Uterus (tissue), 4 donors: ENCODE data around the gene CYP27C1. TPM values are rescaled to one million over a fixed set of nuclear protein-coding genes. Genes with fewer than 3 reads are reported as not detected.

ENCODE experiments used
- DNase-seq, 2 donors: peaks; one replicate each; pipeline ENCODE4 v3.0.0-alpha.2; 2019 to 2020
- H3K27ac ChIP-seq, 2 donors: fragments of 200-600 bp; sonication (generic); 1 replicate in 1 of 2; 2 replicates in 1 of 2; pipeline ENCODE4 v1.5.1; 2016 to 2018
- H3K27me3 ChIP-seq, 2 donors: fragments of 200-600 bp; sonication (generic); one replicate each; pipeline ENCODE4 v1.5.1; 2018 to 2019; ENCODE audit warnings: control low read depth in 1 of 2
- H3K36me3 ChIP-seq, 2 donors: fragments of 200-600 bp; sonication (generic); one replicate each; pipeline ENCODE4 v1.5.1; 2019; ENCODE audit warnings: control low read depth in 1 of 2
- H3K4me1 ChIP-seq, 2 donors: fragments of 200-600 bp; sonication (generic); one replicate each; pipeline ENCODE4 v1.5.1; 2018 to 2019; ENCODE audit warnings: control low read depth in 1 of 2
- H3K4me3 ChIP-seq, 2 donors: fragments of 200-600 bp; sonication (generic); 1 replicate in 1 of 2; 2 replicates in 1 of 2; pipeline ENCODE4 v1.5.1; 2018 to 2019; ENCODE audit warnings: mild to moderate bottlenecking in 1 of 2
- H3K9me3 ChIP-seq, 2 donors: fragments of 200-600 bp; sonication (generic); one replicate each; pipeline ENCODE4 v1.5.1; 2019; ENCODE audit warnings: control low read depth in 1 of 2
- CTCF ChIP-seq, 4 experiments: fragments of 200-600 bp in 2 of 4; fragments of 450-650 bp in 2 of 4; sonication (generic) in 2 of 4; IDR thresholded peaks; one replicate each; pipeline ENCODE4 v1.5.1; 2016 to 2019; ENCODE audit warnings: antibody characterized with exemption in 4 of 4, mild to moderate bottlenecking in 2 of 4, moderate library complexity in 1 of 4
- POLR2A ChIP-seq, 2 donors: fragments of 450-650 bp; IDR thresholded peaks; one replicate each; pipeline ENCODE4 v1.6.1; 2016; ENCODE audit warnings: antibody characterized with exemption in 2 of 2, mild to moderate bottlenecking in 1 of 2, moderate library complexity in 1 of 2
- intact Hi-C: fragments of 100-400 bp; cut with DNase I; formaldehyde crosslinking; loops from one replicate; pipeline ENCODE4 v1.15.1; 2023; ENCODE audit warnings: low total_unique reads
- total RNA-seq, 4 donors: library from RNA; depleted of rRNA in 3 of 4; stranded (reverse); fragments of >200 nt in 3 of 4; gene quantifications; one replicate each; pipeline versions ENCODE4 v1.1.0 to v1.2.4, GENCODE V29; 2014 to 2023
- donor health status: DM: yes; HTN: yes; CAD: no.

The CYP27C1 gene
- total RNA-seq, 4 donors from 2014 or later: 1.2 to 7.1 TPM; not detected in 2

GRCh38 chr2:127185093-127185492 is 35.0 kb downstream of the CYP27C1 start:
- H3K9me3 ChIP-seq: no peaks in the 10 kb centered on the region
- intact Hi-C loops: no loop called here
- no peaks in the 10 kb centered on the region for H3K4me1 ChIP-seq
- no peaks in the 10 kb centered on the region for H3K36me3 ChIP-seq
- DNase-seq: no peak
- no peak overlapping the region for H3K4me3 ChIP-seq
- H3K27me3 ChIP-seq: no peaks in the 10 kb centered on the region
- no peak overlapping the region for H3K27ac ChIP-seq
- TF ChIP-seq CTCF (IDR thresholded peaks at IDR 0.05) (no peak), POLR2A (IDR thresholded peaks at IDR 0.05) (no peak)

- intact Hi-C loops: no loop called here
- no peak overlapping the region for H3K4me3 ChIP-seq
- no peaks in the 10 kb centered on the region for H3K36me3 ChIP-seq
- H3K27ac ChIP-seq: no peak overlapping the region
- DNase-seq: no peak
- H3K9me3 ChIP-seq: no peaks in the 10 kb centered on the region
- no peaks in the 10 kb centered on the region for H3K27me3 ChIP-seq
- TF ChIP-seq POLR2A (IDR thresholded peaks at IDR 0.05) (no peak), CTCF (IDR thresholded peaks at IDR 0.05) (no peak)
- H3K4me1 ChIP-seq: no peaks in the 10 kb centered on the region
Observed at GRCh38 chr2:127183771-127184170, 36.3 kb downstream of the CYP27C1 start.

GRCh38 chr2:127182626-127183458 is 37.3 kb downstream of the CYP27C1 start:
- Histone ChIP-seq H3K9me3 (no peaks in the 10 kb centered on the region), H3K27ac (no peak overlapping the region), H3K27me3 (no peaks in the 10 kb centered on the region), H3K4me1 (no peaks in the 10 kb centered on the region), H3K36me3 (no peaks in the 10 kb centered on the region), H3K4me3 (no peak overlapping the region)
- no peak for DNase-seq
- TF ChIP-seq CTCF (IDR thresholded peaks at IDR 0.05): no peak
- TF ChIP-seq POLR2A (IDR thresholded peaks at IDR 0.05): no peak
- intact Hi-C loops: no loop called here

GRCh38 chr2:127181851-127182250 is 38.2 kb downstream of the CYP27C1 start:
- DNase-seq: no peak
- H3K27me3 ChIP-seq: no peaks in the 10 kb centered on the region

More at GRCh38 chr2:127181851-127182250, 38.2 kb downstream of the CYP27C1 start:
- H3K4me3 ChIP-seq: no peak overlapping the region
- intact Hi-C loops: no loop called here
- no peak for TF ChIP-seq POLR2A (IDR thresholded peaks at IDR 0.05)
- TF ChIP-seq CTCF (IDR thresholded peaks at IDR 0.05): no peak
- H3K9me3 ChIP-seq: no peaks in the 10 kb centered on the region
- H3K27ac ChIP-seq: no peak overlapping the region
- H3K36me3 ChIP-seq: no peaks in the 10 kb centered on the region
- H3K4me1 ChIP-seq: no peaks in the 10 kb centered on the region
